Osteocyte (in vitro differentiated cells): ENCODE results near the gene NRXN2. TPM values are rescaled to one million over a fixed set of nuclear protein-coding genes. Genes with fewer than 3 reads are reported as not detected.
A peak's percentile ranks its signal among the peaks of the same experiment; 100 is the strongest.

Experiments used
- DNase-seq: peaks from one replicate; pipeline ENCODE4 v3.0.0; 2021; ENCODE audit warnings: mixed read lengths; ENCODE audit not compliant: unreplicated experiment; ENCODE audit errors: extremely low spot score
- H3K27ac Mint-ChIP-seq: one replicate; pipeline ENCODE4 v1.8.0; 2021; ENCODE audit warnings: mild to moderate bottlenecking, mixed read lengths; ENCODE audit not compliant: unreplicated experiment
- H3K27me3 Mint-ChIP-seq: one replicate; pipeline ENCODE4 v1.8.0; 2021; ENCODE audit warnings: mixed read lengths; ENCODE audit not compliant: unreplicated experiment
- H3K36me3 Mint-ChIP-seq: one replicate; pipeline ENCODE4 v1.8.0; 2021; ENCODE audit warnings: mixed read lengths; ENCODE audit not compliant: unreplicated experiment
- H3K4me1 Mint-ChIP-seq: one replicate; pipeline ENCODE4 v1.8.0; 2021; ENCODE audit warnings: mixed read lengths; ENCODE audit not compliant: unreplicated experiment
- H3K4me3 Mint-ChIP-seq: one replicate; pipeline ENCODE4 v1.8.0; 2021; ENCODE audit warnings: mild to moderate bottlenecking, moderate library complexity, mixed read lengths; ENCODE audit not compliant: unreplicated experiment
- H3K9me3 Mint-ChIP-seq: one replicate; pipeline ENCODE4 v1.8.0; 2021; ENCODE audit warnings: mixed read lengths; ENCODE audit not compliant: unreplicated experiment
- CTCF ChIP-seq: fragments of 200-600 bp; sonication (generic); IDR thresholded peaks from 2 replicates; pipeline ENCODE4 v1.5.0; 2021; ENCODE audit warnings: antibody characterized with exemption, mild to moderate bottlenecking, moderate library complexity
- long read RNA-seq: library from polyadenylated mRNA; unstranded; transcript quantifications from one replicate; pipeline ENCODE4 v2.0.0, GENCODE V29; 2021
- total RNA-seq: library from RNA; stranded (reverse); gene quantifications from 2 replicates; pipeline ENCODE4 v1.2.1, GENCODE V29; 2021

The NRXN2 gene
- total RNA-seq: 2.6 and 2.7 TPM in 2 replicates
- long read RNA-seq: 0 reads

- no peak within 1 kb of the TSS for H3K27ac Mint-ChIP-seq
- peak; percentile 94 for DNase-seq
- peak within 1 kb of the TSS; percentile 66 for H3K4me3 Mint-ChIP-seq
- no peak for TF ChIP-seq CTCF
- no peaks in the 10 kb centered on the region for H3K9me3 Mint-ChIP-seq
- H3K36me3 Mint-ChIP-seq: no peaks in the 10 kb centered on the region
- peaks cover 38% of the 10 kb centered on the region for H3K27me3 Mint-ChIP-seq
- peaks cover 4% of the 10 kb centered on the region for H3K4me1 Mint-ChIP-seq
These were observed at the start of gene NRXN2 for GRCh38 chr11:64723117-64723906. Gene NRXN2, minus strand, starts transcription at chr11:64723197. Its CDS starts 9,498 bp downstream, at chr11:64713699.

- Mint-ChIP-seq H3K27ac (no peak overlapping the region), H3K4me1 (peaks cover 25% of the 10 kb centered on the region), H3K9me3 (no peaks in the 10 kb centered on the region), H3K4me3 (no peak overlapping the region), H3K36me3 (peaks cover 74% of the 10 kb centered on the region), H3K27me3 (no peaks in the 10 kb centered on the region)
- DNase-seq: no peak
- no peak for TF ChIP-seq CTCF
These were observed 49.5 kb upstream of the NRXN2 start for GRCh38 chr11:64772303-64773018.

- Mint-ChIP-seq H3K36me3 (peaks cover 76% of the 10 kb centered on the region), H3K4me3 (no peak overlapping the region), H3K27ac (no peak overlapping the region), H3K27me3 (no peaks in the 10 kb centered on the region), H3K9me3 (no peaks in the 10 kb centered on the region), H3K4me1 (peaks cover 19% of the 10 kb centered on the region)
- TF ChIP-seq CTCF: no peak
- DNase-seq: no peak
These were observed 48.9 kb upstream of the NRXN2 start for GRCh38 chr11:64771861-64772260.

- no peak overlapping the region for H3K4me3 Mint-ChIP-seq
- H3K36me3 Mint-ChIP-seq: peaks cover 66% of the 10 kb centered on the region
- H3K9me3 Mint-ChIP-seq: no peaks in the 10 kb centered on the region
- no peaks in the 10 kb centered on the region for H3K27me3 Mint-ChIP-seq
- no peak overlapping the region for H3K27ac Mint-ChIP-seq
- peaks cover 4% of the 10 kb centered on the region for H3K4me1 Mint-ChIP-seq
- DNase-seq: no peak
- TF ChIP-seq CTCF: no peak
These were observed 47.1 kb upstream of the NRXN2 start for GRCh38 chr11:64770120-64770519.

GRCh38 chr11:64769283-64769682, 46.3 kb upstream of the NRXN2 start:
- no peaks in the 10 kb centered on the region for H3K27me3 Mint-ChIP-seq
- no peak overlapping the region for H3K4me3 Mint-ChIP-seq
- peaks cover 70% of the 10 kb centered on the region for H3K36me3 Mint-ChIP-seq
- H3K9me3 Mint-ChIP-seq: no peaks in the 10 kb centered on the region
- no peak for DNase-seq
- no peak for TF ChIP-seq CTCF
- H3K4me1 Mint-ChIP-seq: peaks cover 12% of the 10 kb centered on the region
- H3K27ac Mint-ChIP-seq: no peak overlapping the region
